ENCODE measurements around the gene SLC5A10.

The SLC5A10 gene

GRCh38 chr17:19004421-19005136, 52.6 kb downstream of the SLC5A10 start, which contains the start of gene FAM83G:
FAM83G (minus strand) TSS chr17:19004764; CDS start chr17:19004041, 723 bp downstream.
- H3K9me2 ChIP-seq (replicated peaks; ENCODE audit: insufficient read depth, low read length): no peaks in the 10 kb centered on the region
- no peaks in the 10 kb centered on the region for H3K9me3 ChIP-seq (replicated peaks; ENCODE audit: insufficient read depth, low read length)
- no peaks in the 10 kb centered on the region for H3K36me3 ChIP-seq (replicated peaks; ENCODE audit: insufficient read depth, low read length)
- H2AFZ ChIP-seq (ENCODE audit: low read length): peak within 1 kb of the TSS; percentile 89
- H3K9ac ChIP-seq (ENCODE audit: low read length): peak within 1 kb of the TSS; percentile 79
- peak within 1 kb of the TSS; percentile 85 for H3K4me3 ChIP-seq (ENCODE audit: low read length)
- no peaks in the 10 kb centered on the region for H3K27me3 ChIP-seq (replicated peaks; ENCODE audit: insufficient read depth, low read length)
- H3F3A ChIP-seq (ENCODE audit: insufficient read depth, low read length): peaks cover 11% of the 10 kb centered on the region; the same call in 1 of the 2 replicates
- peak; percentile 82 for DNase-seq
- no peaks in the 10 kb centered on the region; the same call in 1 of the 2 replicates for H4K20me1 ChIP-seq (ENCODE audit: insufficient read depth, low read length)
- no peak within 1 kb of the TSS for H3K27ac ChIP-seq (ENCODE audit: low read length)
- H3K79me2 ChIP-seq (ENCODE audit: low read length): peaks cover 26% of the 10 kb centered on the region
- no peak for TF ChIP-seq EZH2phosphoT487 (IDR thresholded peaks at IDR 0.05; ENCODE audit: low read length)
- TF ChIP-seq CTCF (IDR thresholded peaks at IDR 0.05; ENCODE audit: low read length): no peak
- no peak for TF ChIP-seq EZH2 (optimal IDR thresholded peaks at IDR 0.05; ENCODE audit: low read depth, low read length)
- H3K4me1 ChIP-seq (ENCODE audit: low read length): peaks cover 13% of the 10 kb centered on the region
- peak within 1 kb of the TSS; percentile 86 for H3K4me2 ChIP-seq (ENCODE audit: low read depth, low read length)

GRCh38 chr17:19005137-19005773, 53.3 kb downstream of the SLC5A10 start:
- peak overlapping the region; percentile 40; the same call in 1 of the 2 replicates for H3K9ac ChIP-seq (ENCODE audit: low read length)
- peak overlapping the region; percentile 71 for H3K4me2 ChIP-seq (ENCODE audit: low read depth, low read length)
- H3K27me3 ChIP-seq (replicated peaks; ENCODE audit: insufficient read depth, low read length): no peaks in the 10 kb centered on the region
- no peak overlapping the region for H3K27ac ChIP-seq (ENCODE audit: low read length)
- peaks cover 11% of the 10 kb centered on the region; the same call in 1 of the 2 replicates for H3F3A ChIP-seq (ENCODE audit: insufficient read depth, low read length)
- peak overlapping the region; percentile 89 for H2AFZ ChIP-seq (ENCODE audit: low read length)
- H3K79me2 ChIP-seq (ENCODE audit: low read length): peaks cover 26% of the 10 kb centered on the region
- H3K9me2 ChIP-seq (replicated peaks; ENCODE audit: insufficient read depth, low read length): no peaks in the 10 kb centered on the region
- DNase-seq: no peak
- H3K4me3 ChIP-seq (ENCODE audit: low read length): peak overlapping the region; percentile 59
- no peak for TF ChIP-seq CTCF (IDR thresholded peaks at IDR 0.05; ENCODE audit: low read length)
- TF ChIP-seq EZH2 (optimal IDR thresholded peaks at IDR 0.05; ENCODE audit: low read depth, low read length): no peak
- no peak for TF ChIP-seq EZH2phosphoT487 (IDR thresholded peaks at IDR 0.05; ENCODE audit: low read length)
- H3K9me3 ChIP-seq (replicated peaks; ENCODE audit: insufficient read depth, low read length): no peaks in the 10 kb centered on the region
- no peaks in the 10 kb centered on the region; the same call in 1 of the 2 replicates for H4K20me1 ChIP-seq (ENCODE audit: insufficient read depth, low read length)
- H3K4me1 ChIP-seq (ENCODE audit: low read length): peaks cover 13% of the 10 kb centered on the region
- no peaks in the 10 kb centered on the region for H3K36me3 ChIP-seq (replicated peaks; ENCODE audit: insufficient read depth, low read length)

GRCh38 chr17:19005789-19006430, 53.9 kb downstream of the SLC5A10 start:
- H3K9me2 ChIP-seq (replicated peaks; ENCODE audit: insufficient read depth, low read length): no peaks in the 10 kb centered on the region
- no peaks in the 10 kb centered on the region for H3K27me3 ChIP-seq (replicated peaks; ENCODE audit: insufficient read depth, low read length)
- H3F3A ChIP-seq (ENCODE audit: insufficient read depth, low read length): peaks cover 11% of the 10 kb centered on the region; the same call in 1 of the 2 replicates
- H3K4me2 ChIP-seq (ENCODE audit: low read depth, low read length): no peak overlapping the region
- no peak overlapping the region for H2AFZ ChIP-seq (ENCODE audit: low read length)
- H3K4me3 ChIP-seq (ENCODE audit: low read length): no peak overlapping the region
- no peak for DNase-seq
- H3K4me1 ChIP-seq (ENCODE audit: low read length): peaks cover 13% of the 10 kb centered on the region
- no peaks in the 10 kb centered on the region; the same call in 1 of the 2 replicates for H4K20me1 ChIP-seq (ENCODE audit: insufficient read depth, low read length)
- no peak overlapping the region for H3K9ac ChIP-seq (ENCODE audit: low read length)
- H3K79me2 ChIP-seq (ENCODE audit: low read length): peaks cover 26% of the 10 kb centered on the region
- H3K27ac ChIP-seq (ENCODE audit: low read length): no peak overlapping the region
- H3K36me3 ChIP-seq (replicated peaks; ENCODE audit: insufficient read depth, low read length): no peaks in the 10 kb centered on the region
- H3K9me3 ChIP-seq (replicated peaks; ENCODE audit: insufficient read depth, low read length): no peaks in the 10 kb centered on the region
- TF ChIP-seq CTCF (IDR thresholded peaks at IDR 0.05; ENCODE audit: low read length) (no peak), EZH2 (optimal IDR thresholded peaks at IDR 0.05; ENCODE audit: low read depth, low read length) (no peak), EZH2phosphoT487 (IDR thresholded peaks at IDR 0.05; ENCODE audit: low read length) (no peak)
